GM12875 (cell line): Measurements from ENCODE around the gene RNF181.

Experiments
- H3K4me3 ChIP-seq: one replicate; pipeline ENCODE4 v1.5.1; 2011; ENCODE audit warnings: low read depth, low read length, control low read depth
- TF ChIP-seq, protein P1 (sequence below): IDR thresholded peaks from 2 replicates; pipeline ENCODE4 v1.5.1; 2011; ENCODE audit warnings: low read depth, mild to moderate bottlenecking, control low read depth, inconsistent platforms, low read length, moderate library complexity, borderline replicate concordance; ENCODE audit not compliant: insufficient read depth

RNF181 gene, protein sequence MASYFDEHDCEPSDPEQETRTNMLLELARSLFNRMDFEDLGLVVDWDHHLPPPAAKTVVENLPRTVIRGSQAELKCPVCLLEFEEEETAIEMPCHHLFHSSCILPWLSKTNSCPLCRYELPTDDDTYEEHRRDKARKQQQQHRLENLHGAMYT

DNA sequence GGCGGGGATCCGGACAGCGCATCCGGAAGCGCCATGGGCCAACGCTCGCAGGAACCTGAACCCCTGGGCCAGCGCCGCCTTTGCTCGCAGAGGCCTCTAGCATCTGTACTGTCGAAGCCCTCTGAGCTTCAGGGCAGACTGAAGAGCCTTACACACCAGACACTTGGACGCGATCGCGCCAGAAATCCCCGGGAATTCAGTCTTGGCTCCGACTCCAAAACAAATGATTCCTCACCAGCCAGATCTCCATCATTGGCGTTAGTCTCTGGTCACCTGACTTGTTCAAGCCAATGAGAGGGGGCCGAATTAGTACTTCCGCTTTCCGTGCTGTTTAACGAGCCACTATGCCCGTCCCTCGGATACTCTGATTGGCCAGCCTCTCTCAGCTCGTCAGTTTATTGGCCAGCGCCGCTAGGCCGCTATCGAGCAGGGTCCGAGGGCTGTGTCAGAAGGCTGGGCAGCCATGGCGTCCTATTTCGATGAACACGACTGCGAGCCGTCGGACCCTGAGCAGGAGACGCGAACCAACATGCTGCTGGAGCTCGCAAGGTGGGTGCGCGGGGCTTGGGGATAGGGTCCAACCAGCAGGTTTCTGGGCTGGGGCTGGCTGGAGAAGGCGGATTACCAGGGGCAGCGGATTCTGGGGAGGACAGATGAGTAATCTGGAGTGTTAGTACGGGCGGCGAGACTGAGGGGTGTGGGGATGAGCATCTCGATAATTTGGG, at the start of gene RNF181:
Gene RNF181 (plus strand): TSS at position 445 of the 725 bp plus-strand sequence. CDS start 19 bp downstream, at position 464.
- TF ChIP-seq, protein P1, sequence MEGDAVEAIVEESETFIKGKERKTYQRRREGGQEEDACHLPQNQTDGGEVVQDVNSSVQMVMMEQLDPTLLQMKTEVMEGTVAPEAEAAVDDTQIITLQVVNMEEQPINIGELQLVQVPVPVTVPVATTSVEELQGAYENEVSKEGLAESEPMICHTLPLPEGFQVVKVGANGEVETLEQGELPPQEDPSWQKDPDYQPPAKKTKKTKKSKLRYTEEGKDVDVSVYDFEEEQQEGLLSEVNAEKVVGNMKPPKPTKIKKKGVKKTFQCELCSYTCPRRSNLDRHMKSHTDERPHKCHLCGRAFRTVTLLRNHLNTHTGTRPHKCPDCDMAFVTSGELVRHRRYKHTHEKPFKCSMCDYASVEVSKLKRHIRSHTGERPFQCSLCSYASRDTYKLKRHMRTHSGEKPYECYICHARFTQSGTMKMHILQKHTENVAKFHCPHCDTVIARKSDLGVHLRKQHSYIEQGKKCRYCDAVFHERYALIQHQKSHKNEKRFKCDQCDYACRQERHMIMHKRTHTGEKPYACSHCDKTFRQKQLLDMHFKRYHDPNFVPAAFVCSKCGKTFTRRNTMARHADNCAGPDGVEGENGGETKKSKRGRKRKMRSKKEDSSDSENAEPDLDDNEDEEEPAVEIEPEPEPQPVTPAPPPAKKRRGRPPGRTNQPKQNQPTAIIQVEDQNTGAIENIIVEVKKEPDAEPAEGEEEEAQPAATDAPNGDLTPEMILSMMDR = no peak
- peak within 1 kb of the TSS; percentile 83 for H3K4me3 ChIP-seq

DNA sequence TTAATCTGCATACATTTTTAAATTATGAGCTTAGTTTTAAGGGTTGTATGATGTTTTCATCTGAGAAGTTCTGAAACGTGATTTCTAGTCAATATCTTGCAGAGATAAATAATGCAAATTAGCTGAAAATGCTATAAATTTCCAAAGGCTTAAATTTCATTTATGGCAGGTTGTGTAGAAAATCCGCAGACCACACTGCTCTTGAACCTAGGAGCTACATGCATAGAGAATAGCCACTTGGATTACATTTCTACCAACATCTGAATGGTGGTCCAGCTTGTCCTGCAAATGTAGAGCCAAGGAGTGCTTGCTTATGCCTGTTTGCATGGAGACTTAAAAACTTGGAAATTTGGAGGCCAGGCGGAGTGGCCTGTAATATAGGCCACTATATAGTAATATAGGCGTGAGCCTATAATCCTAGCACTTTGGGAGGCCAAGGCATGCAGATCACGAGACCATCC, 49.7 kb upstream of the RNF181 start:
- no peak overlapping the region for H3K4me3 ChIP-seq
- TF ChIP-seq, protein P1 = no peak

DNA sequence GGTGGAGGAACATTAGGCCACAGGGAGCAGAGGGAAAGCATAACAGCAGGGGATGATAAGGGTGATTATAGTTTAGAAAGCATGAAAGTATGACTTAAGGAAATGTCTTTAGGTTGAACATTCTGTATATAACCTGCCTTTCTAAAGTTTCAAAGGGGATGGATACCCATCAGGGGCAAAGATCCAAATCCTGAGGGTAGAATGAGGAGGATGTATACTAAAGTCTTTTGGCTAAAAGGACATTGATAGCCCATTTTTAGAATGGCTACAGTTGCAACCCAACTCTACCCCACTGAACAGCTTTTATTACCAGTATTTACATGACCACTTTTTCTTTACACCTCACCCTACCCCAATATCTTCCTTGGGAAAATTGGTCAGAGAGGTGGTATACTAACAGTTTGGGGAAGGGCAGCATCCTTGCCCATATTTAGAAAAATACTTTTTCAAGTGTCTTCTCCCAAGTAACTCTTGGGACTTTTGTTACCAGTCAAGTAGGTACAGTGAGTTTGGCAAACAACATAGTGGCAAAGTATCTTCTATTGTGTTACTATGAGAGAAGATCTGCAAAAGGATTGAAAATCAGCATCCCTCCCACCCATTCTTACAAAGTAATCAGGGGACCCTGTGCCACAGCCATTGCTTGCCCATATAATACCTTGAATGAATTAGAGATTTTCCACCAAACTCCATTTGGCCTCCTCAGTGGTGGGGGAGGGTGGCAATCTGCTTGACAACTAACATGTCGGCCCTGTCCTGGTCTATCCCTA, 48.3 kb upstream of the RNF181 start:
- TF ChIP-seq, protein P1 = no peak
- H3K4me3 ChIP-seq = no peak overlapping the region

DNA sequence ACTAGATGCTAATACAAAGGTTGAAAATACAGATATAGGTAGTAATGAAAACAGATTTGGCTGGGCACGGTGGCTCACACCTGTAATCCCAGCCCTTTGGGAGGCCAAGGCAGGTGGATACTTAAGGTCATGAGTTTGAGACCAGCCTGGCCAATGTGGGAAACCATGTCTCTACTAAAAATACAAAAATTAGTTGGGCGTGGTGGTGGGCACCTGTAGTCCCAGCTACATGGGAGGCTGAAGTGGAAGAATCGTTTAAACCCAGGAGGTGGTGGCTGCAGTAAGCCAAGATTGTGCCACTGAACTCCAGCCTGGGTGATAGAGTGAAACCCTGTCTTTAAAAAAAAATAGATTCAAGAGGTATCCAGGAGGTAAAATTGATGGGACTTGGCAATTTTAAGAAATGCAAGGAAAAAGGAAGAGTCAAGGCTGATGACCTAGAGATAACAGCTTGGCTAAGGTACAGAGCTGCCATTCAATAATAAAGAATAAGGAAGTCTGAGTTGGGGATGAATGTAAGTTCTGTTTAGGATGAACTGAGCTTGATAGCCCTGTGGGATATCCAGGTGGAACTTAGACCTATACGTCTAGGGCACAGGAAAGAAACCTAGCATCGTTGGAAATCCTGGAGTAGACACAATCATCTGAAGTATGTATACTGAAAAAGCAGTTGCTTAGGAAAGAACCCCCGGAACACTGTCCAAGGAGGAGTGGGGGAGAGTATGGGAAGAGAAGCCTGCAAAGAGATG, 47.5 kb upstream of the RNF181 start:
- no peak overlapping the region for H3K4me3 ChIP-seq
- TF ChIP-seq, protein P1 = no peak

DNA sequence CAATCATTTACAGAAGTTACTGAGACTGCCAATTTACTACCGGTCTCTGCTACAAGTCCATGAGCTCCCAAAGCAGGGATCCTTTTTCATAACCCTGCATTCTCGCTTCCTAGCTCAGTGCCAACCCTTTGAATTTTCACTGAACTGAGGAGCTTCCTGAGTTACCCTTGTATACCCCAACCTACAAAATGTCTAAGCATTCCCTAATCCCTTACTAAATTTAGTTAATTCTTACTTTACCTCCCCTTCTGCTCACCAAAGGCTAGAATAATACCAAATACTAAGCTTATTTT, 47.0 kb upstream of the RNF181 start:
- TF ChIP-seq, protein P1 = no peak
- no peak overlapping the region for H3K4me3 ChIP-seq

DNA sequence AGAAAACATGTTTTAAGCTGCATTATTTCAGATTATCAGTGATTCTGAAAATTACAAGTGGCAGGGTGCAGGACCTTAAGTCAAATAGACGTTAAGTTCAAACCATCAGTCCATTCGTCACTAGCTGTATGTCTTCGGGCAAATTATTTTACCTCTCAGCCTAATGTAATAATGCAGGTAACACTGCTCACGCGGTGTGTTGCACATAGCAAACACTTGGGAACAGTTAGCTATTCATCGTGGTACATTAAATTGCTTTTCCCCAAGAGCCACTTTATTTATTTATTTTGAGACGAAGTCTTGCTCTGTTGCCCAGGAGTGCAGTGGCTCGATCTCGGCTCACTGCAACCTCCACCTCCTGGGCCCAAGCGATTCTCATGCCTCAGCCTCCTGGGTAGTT, 46.5 kb upstream of the RNF181 start:
- TF ChIP-seq, protein P1 = no peak

More for the DNA sequence above, 46.5 kb upstream of the RNF181 start:
- no peak overlapping the region for H3K4me3 ChIP-seq
